ENCODE measurements around the gene UBE2J2. TPM values are rescaled to one million over a fixed set of nuclear protein-coding genes. Genes with fewer than 3 reads are reported as not detected.

The UBE2J2 gene
- total and polyA plus RNA-seq, 2 of the 13 experiments (the other 11 are each of a cell fraction or from before 2014, with no cell fraction given) = 25.4 to 29.4 TPM

DNA sequence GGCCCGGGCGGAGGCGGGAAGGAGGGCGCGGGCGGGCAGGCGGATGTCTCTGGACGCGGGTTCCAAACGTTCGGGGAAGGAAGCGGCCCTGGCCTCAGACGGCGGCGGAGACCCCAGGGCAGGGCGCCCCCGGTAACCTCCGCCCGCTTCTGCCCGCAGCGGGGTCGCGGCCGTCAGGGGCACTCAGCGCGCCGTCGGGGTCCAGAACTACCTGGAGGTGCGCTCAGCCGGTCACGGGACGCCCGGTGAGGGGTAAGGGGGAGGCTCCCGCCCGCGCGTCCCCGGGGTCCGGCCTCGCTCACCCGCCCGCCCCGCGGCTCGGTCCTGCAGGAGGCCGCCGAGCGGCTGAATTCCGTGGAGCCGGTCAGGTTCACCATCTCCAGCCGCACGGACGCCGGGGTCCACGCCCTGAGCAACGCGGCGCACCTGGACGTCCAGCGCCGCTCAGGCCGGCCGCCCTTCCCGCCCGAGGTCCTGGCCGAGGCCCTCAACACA is 35.1 kb upstream of the UBE2J2 start (continued):
- TF ChIP-seq, protein P1, sequence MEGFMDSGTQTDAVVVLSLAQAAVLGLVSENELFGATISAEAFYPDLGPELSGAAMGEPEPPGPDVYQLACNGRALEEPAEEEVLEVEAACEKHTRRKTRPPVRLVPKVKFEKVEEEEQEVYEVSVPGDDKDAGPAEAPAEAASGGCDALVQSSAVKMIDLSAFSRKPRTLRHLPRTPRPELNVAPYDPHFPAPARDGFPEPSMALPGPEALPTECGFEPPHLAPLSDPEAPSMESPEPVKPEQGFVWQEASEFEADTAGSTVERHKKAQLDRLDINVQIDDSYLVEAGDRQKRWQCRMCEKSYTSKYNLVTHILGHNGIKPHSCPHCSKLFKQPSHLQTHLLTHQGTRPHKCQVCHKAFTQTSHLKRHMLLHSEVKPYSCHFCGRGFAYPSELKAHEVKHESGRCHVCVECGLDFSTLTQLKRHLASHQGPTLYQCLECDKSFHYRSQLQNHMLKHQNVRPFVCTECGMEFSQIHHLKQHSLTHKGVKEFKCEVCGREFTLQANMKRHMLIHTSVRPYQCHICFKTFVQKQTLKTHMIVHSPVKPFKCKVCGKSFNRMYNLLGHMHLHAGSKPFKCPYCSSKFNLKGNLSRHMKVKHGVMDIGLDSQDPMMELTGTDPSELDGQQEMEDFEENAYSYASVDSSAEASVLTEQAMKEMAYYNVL (CRISPR knock-in tag; IDR thresholded peaks at IDR 0.05; ENCODE audit: borderline replicate concordance) = 0 out of 2 replicates have a peak, but pooled peaks have one; percentile 13
- TF ChIP-seq PAX8 (CRISPR knock-in tag; IDR thresholded peaks at IDR 0.05; ENCODE audit: borderline replicate concordance) (peak; percentile 34; the same call in 1 of the 2 replicates), GABPB1 (CRISPR knock-in tag; IDR thresholded peaks at IDR 0.05) (peak; percentile 14; the same call in 1 of the 2 replicates), KAT8 (CRISPR knock-in tag; IDR thresholded peaks at IDR 0.05) (0 out of 2 replicates have a peak, but pooled peaks have one; percentile 5), ASH2L (IDR thresholded peaks at IDR 0.05; ENCODE audit: insufficient read length, low read depth, low read length) (peak; percentile 15), ZFP1 (CRISPR knock-in tag; IDR thresholded peaks at IDR 0.05) (no peak), NFYB (CRISPR knock-in tag; IDR thresholded peaks at IDR 0.05) (no peak), SIX1 (CRISPR knock-in tag; IDR thresholded peaks at IDR 0.05; ENCODE audit: borderline replicate concordance) (no peak), ZNF431 (CRISPR knock-in tag; IDR thresholded peaks at IDR 0.05; ENCODE audit: borderline replicate concordance, low read depth) (no peak), ZNF446 (CRISPR knock-in tag; IDR thresholded peaks at IDR 0.05) (0 out of 2 replicates have a peak, but pooled peaks have one; percentile 33), NR2C2 (CRISPR knock-in tag; IDR thresholded peaks at IDR 0.05; ENCODE audit: borderline replicate concordance) (no peak), NCOA1 (CRISPR knock-in tag; IDR thresholded peaks at IDR 0.05) (0 out of 2 replicates have a peak, but pooled peaks have one; percentile 26)
- TF ChIP-seq, protein P2, sequence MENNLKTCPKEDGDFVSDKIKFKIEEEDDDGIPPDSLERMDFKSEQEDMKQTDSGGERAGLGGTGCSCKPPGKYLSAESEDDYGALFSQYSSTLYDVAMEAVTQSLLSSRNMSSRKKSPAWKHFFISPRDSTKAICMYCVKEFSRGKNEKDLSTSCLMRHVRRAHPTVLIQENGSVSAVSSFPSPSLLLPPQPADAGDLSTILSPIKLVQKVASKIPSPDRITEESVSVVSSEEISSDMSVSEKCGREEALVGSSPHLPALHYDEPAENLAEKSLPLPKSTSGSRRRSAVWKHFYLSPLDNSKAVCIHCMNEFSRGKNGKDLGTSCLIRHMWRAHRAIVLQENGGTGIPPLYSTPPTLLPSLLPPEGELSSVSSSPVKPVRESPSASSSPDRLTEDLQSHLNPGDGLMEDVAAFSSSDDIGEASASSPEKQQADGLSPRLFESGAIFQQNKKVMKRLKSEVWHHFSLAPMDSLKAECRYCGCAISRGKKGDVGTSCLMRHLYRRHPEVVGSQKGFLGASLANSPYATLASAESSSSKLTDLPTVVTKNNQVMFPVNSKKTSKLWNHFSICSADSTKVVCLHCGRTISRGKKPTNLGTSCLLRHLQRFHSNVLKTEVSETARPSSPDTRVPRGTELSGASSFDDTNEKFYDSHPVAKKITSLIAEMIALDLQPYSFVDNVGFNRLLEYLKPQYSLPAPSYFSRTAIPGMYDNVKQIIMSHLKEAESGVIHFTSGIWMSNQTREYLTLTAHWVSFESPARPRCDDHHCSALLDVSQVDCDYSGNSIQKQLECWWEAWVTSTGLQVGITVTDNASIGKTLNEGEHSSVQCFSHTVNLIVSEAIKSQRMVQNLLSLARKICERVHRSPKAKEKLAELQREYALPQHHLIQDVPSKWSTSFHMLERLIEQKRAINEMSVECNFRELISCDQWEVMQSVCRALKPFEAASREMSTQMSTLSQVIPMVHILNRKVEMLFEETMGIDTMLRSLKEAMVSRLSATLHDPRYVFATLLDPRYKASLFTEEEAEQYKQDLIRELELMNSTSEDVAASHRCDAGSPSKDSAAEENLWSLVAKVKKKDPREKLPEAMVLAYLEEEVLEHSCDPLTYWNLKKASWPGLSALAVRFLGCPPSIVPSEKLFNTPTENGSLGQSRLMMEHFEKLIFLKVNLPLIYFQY (CRISPR knock-in tag; IDR thresholded peaks at IDR 0.05; ENCODE audit: borderline replicate concordance) = no peak
- TF ChIP-seq, protein P3, sequence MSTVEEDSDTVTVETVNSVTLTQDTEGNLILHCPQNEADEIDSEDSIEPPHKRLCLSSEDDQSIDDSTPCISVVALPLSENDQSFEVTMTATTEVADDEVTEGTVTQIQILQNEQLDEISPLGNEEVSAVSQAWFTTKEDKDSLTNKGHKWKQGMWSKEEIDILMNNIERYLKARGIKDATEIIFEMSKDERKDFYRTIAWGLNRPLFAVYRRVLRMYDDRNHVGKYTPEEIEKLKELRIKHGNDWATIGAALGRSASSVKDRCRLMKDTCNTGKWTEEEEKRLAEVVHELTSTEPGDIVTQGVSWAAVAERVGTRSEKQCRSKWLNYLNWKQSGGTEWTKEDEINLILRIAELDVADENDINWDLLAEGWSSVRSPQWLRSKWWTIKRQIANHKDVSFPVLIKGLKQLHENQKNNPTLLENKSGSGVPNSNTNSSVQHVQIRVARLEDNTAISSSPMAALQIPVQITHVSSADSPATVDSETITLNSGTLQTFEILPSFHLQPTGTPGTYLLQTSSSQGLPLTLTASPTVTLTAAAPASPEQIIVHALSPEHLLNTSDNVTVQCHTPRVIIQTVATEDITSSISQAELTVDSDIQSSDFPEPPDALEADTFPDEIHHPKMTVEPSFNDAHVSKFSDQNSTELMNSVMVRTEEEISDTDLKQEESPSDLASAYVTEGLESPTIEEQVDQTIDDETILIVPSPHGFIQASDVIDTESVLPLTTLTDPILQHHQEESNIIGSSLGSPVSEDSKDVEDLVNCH (CRISPR knock-in tag; IDR thresholded peaks at IDR 0.05) = no peak
- TF ChIP-seq, protein P4, sequence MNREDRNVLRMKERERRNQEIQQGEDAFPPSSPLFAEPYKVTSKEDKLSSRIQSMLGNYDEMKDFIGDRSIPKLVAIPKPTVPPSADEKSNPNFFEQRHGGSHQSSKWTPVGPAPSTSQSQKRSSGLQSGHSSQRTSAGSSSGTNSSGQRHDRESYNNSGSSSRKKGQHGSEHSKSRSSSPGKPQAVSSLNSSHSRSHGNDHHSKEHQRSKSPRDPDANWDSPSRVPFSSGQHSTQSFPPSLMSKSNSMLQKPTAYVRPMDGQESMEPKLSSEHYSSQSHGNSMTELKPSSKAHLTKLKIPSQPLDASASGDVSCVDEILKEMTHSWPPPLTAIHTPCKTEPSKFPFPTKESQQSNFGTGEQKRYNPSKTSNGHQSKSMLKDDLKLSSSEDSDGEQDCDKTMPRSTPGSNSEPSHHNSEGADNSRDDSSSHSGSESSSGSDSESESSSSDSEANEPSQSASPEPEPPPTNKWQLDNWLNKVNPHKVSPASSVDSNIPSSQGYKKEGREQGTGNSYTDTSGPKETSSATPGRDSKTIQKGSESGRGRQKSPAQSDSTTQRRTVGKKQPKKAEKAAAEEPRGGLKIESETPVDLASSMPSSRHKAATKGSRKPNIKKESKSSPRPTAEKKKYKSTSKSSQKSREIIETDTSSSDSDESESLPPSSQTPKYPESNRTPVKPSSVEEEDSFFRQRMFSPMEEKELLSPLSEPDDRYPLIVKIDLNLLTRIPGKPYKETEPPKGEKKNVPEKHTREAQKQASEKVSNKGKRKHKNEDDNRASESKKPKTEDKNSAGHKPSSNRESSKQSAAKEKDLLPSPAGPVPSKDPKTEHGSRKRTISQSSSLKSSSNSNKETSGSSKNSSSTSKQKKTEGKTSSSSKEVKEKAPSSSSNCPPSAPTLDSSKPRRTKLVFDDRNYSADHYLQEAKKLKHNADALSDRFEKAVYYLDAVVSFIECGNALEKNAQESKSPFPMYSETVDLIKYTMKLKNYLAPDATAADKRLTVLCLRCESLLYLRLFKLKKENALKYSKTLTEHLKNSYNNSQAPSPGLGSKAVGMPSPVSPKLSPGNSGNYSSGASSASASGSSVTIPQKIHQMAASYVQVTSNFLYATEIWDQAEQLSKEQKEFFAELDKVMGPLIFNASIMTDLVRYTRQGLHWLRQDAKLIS (CRISPR knock-in tag; IDR thresholded peaks at IDR 0.05) = no peak

All from HepG2 (cell line).